Jurkat, Clone E6-1 (cell line): ENCODE measurements around the gene OLR1.
"Not testable (repeated sequence)": the region's sequence is repeated elsewhere in the genome, so short reads cannot be mapped to it uniquely, and the experiment has no call there.

Source experiments
- DNase-seq: peaks from one replicate; pipeline ENCODE4 v3.0.0-alpha.2; 2011; ENCODE audit warnings: low read depth, low spot score
- H3K4me3 ChIP-seq: 2 replicates; pipeline ENCODE4 v1.5.1; 2011; ENCODE audit warnings: mild to moderate bottlenecking, low read length, control low read depth, moderate library complexity

Gene OLR1

GRCh38 chr12:10194160-10194670, 22.3 kb upstream of the OLR1 start:
- H3K4me3 ChIP-seq, result no peak overlapping the region
- no peak for DNase-seq

GRCh38 chr12:10191865-10192264, 19.9 kb upstream of the OLR1 start:
- DNase-seq, result no peak
- no peak overlapping the region for H3K4me3 ChIP-seq

GRCh38 chr12:10190558-10191388, 18.8 kb upstream of the OLR1 start:
- H3K4me3 ChIP-seq, result no peak overlapping the region
- peak; percentile 52 for DNase-seq

- DNase-seq, result no peak
- no peak overlapping the region for H3K4me3 ChIP-seq
Observed at GRCh38 chr12:10189653-10190052, 17.7 kb upstream of the OLR1 start.

GRCh38 chr12:10186958-10187357, 15.0 kb upstream of the OLR1 start:
- not testable (repeated sequence) for H3K4me3 ChIP-seq, DNase-seq

- no peak for DNase-seq
Observed at GRCh38 chr12:10186299-10186698, 14.4 kb upstream of the OLR1 start.

GRCh38 chr12:10184261-10184843, 12.4 kb upstream of the OLR1 start:
- no peak for DNase-seq
- H3K4me3 ChIP-seq, result no peak overlapping the region

More at GRCh38 chr12:10186299-10186698, 14.4 kb upstream of the OLR1 start:
- no peak overlapping the region for H3K4me3 ChIP-seq

GRCh38 chr12:10182354-10183049, 10.6 kb upstream of the OLR1 start:
- no peak for DNase-seq
- H3K4me3 ChIP-seq, result no peak overlapping the region

GRCh38 chr12:10179776-10180181, 7.8 kb upstream of the OLR1 start:
- DNase-seq, result no peak
- no peak overlapping the region for H3K4me3 ChIP-seq

GRCh38 chr12:10178821-10179220, 6.9 kb upstream of the OLR1 start, which contains the start of gene TMEM52B:
Gene TMEM52B, plus strand, starts transcription at chr12:10179032. Its CDS starts 543 bp downstream, at chr12:10179575.
- no peak within 1 kb of the TSS for H3K4me3 ChIP-seq

GRCh38 chr12:10175846-10176636, 4.1 kb upstream of the OLR1 start:
- DNase-seq, result no peak
- no peak overlapping the region for H3K4me3 ChIP-seq

More at GRCh38 chr12:10178821-10179220, 6.9 kb upstream of the OLR1 start, which contains the start of gene TMEM52B:
- no peak for DNase-seq

GRCh38 chr12:10174986-10175614, 3.2 kb upstream of the OLR1 start:
- DNase-seq, result no peak
- no peak overlapping the region for H3K4me3 ChIP-seq

- H3K4me3 ChIP-seq, result no peak overlapping the region
- no peak for DNase-seq
Observed at GRCh38 chr12:10170216-10170615, 1.7 kb downstream of the OLR1 start.

- no peak for DNase-seq
- no peak overlapping the region for H3K4me3 ChIP-seq
Observed at GRCh38 chr12:10169104-10169503, 2.8 kb downstream of the OLR1 start.

- no peak for DNase-seq
Observed at GRCh38 chr12:10167599-10167998, 4.3 kb downstream of the OLR1 start.

GRCh38 chr12:10165421-10165820, 6.5 kb downstream of the OLR1 start:
- DNase-seq, result no peak

More at GRCh38 chr12:10167599-10167998, 4.3 kb downstream of the OLR1 start:
- no peak overlapping the region for H3K4me3 ChIP-seq

GRCh38 chr12:10163084-10163483, 8.8 kb downstream of the OLR1 start:
- H3K4me3 ChIP-seq, result no peak overlapping the region
- no peak for DNase-seq

More at GRCh38 chr12:10165421-10165820, 6.5 kb downstream of the OLR1 start:
- no peak overlapping the region for H3K4me3 ChIP-seq

- DNase-seq, result no peak
- H3K4me3 ChIP-seq, result no peak overlapping the region
Observed at GRCh38 chr12:10160617-10161385, 11.1 kb downstream of the OLR1 start.
